Activated T-cell treated with anti-CD3 and anti-CD28 coated beads for 4 hours (primary cell): ENCODE measurements around the gene LARP1.

Experiments used
- DNase-seq: peaks from one replicate; pipeline ENCODE4 v3.0.0-alpha.2; 2020

Gene LARP1

DNA sequence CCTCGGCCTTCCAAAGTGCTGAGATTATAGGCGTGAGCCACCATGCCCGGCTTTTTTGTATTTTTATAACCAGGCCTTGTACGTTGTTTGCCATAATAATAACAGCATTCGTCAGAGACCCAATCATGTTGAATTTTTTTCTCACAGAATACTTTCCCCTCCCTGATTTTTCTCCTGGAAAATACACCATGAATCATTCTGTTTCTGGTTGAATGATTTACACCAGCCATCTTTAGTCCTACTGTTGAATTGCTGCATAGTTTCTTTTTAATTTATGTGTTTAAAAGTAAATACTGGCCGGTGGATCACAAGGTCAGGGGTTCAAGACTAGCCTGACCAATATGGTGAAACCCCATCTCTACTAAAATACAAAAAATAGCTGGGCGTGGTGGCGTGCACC, 106.8 kb downstream of the LARP1 start:
- no peak for DNase-seq

DNA sequence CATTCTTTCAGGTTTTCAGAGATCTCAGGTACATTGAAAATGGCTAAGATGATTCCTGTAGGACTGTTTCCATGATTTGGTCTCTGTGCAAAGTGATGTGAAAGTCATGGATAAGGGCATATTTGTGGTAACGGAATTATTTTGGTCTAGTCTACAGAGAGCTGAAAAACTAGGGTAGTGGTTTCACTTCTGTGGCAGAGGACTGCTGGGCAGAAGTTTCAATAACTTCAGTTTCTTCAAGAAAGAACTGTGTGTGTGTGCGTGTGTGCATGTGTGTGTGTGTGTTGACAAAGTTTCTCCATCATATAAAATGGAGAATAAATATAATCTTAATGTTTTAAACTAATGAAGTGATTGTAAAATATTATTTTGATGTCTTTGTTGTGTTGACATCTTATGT, 107.6 kb downstream of the LARP1 start:
- no peak for DNase-seq

DNA sequence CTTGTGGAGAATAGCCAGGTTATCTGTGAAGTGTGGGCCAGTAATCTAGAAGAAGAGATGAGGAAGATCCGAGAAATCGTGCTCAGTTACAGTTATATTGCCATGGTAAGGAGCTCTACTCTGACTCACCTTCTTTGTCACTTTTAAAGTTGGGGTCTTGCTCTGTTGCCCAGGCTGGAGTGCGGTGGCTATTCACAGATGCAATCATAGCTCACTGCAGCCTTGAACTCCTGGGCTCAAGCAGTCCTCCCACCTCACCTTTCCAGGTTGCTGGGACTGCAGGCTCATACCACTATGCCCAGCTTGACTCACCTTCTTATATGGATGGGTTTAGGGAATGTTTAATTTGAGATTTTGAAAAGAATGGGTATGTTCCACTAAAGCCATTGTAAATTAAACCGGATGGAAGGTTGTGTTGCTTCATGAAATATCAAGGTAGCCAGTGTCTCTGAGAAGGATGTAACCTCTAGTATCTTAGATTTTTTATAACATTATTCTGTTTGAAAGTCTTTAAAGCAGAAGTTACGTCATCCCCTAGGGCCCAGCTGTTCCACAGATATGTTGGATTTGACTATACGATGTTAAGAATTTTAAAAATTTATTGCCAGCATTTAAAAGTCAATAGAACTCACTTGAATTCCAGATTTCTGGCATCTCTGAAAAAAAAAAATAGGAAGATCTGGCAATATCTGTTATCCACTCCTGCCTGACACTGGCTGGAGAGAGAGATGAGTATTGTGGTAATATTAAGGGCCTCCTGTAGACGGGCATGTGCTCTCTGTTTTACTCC, 108.3 kb downstream of the LARP1 start:
- no peak for DNase-seq

DNA sequence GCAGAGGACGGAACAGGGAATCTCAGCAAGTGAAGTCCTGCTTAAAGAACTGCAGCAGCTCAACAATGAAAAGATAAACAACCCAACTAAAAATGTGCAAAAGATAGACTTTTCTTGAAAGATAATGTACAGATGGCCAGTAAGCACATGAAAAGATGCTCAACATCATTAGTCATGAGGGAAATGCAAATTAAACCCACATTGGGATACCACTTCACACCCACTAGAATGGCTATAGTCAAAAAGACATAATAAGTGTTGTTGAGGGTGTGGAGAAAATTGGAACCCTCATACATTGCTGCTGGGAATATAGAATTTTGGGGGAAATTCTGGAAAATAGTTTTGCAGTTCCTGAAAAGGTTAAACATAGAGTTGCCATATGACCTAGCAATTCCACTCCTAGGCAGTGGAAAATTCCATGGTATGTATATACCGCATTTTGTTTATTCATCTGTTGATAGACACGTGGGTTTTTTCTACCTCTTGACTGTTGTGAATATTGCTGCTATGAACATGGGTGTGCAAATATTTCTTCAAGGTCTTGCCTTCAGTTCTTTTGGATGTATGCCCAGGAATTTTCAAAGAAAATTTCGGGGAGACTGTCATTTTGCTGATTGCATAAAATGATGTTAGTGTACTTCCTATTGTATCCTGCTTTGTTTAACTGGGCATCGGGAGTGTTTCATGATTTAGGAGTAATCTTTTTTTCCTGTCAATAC, 110.4 kb downstream of the LARP1 start:
- DNase-seq, result no peak

DNA sequence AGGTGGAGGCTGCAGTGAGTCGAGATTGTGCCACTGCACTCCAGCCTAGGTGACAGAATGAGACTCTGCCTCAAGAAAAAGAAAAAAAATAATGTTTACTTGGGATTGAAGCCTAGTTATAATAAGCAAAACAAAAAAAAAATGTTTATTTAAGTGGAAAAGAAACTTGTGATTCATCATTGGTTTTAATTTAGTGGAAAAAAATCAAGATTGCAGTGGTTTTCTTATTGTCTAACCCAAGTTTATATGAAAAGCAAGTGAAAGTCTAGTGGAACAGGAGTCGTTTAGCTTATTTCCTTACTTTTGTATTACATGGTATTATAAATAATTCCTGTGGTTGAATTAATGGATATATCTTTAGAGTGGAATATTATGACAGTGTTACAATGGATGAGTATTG, 111.7 kb downstream of the LARP1 start:
- no peak for DNase-seq
